Skin epidermis (tissue), 12 donors: ENCODE data around the gene LRRC23.

ENCODE experiments used
- H3K27ac ChIP-seq, 21 experiments: fragments of 200-600 bp; sonication (generic) in 11 of 21; one replicate each; pipeline ENCODE4 v1.5.0; 2020; ENCODE audit warnings: mild to moderate bottlenecking in 3 of 21, inconsistent platforms in 2 of 21, moderate library complexity in 2 of 21
- H3K4me3 ChIP-seq, 7 experiments: fragments of 200-600 bp; sonication (generic) in 2 of 7; one replicate each; pipeline ENCODE4 v1.5.0; 2020; ENCODE audit warnings: inconsistent platforms in 2 of 7, mild to moderate bottlenecking in 2 of 7, moderate library complexity in 1 of 7

LRRC23 gene

DNA sequence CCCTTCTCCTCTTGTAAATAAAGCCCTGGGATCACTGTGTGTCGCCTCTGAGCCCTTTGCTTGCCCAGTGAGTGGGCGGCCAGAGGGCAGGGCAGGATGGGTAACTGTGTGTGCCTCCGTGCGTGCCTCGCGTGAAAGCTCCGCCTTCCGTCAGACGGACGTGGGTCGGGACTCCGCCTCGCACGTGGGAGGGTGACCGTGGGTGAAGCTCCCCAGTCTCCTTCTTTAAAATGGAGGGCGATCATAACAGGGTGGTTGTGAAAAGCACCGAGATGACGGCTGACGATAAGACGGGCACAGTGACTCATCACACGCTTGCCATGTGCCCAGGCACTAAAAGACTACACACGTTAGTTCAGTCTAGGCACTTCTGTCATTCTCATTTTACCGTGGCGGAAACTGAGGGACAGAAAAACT, 56.7 kb downstream of the LRRC23 start:
- Histone ChIP-seq H3K4me3 (peak overlapping the region in 4 of 7 experiments; percentile 4 to 63 (median 28)), H3K27ac (peak overlapping the region in 20 of 21 experiments; percentile 80 to 97 (median 91))

- H3K27ac ChIP-seq, result peak overlapping the region; percentile 14 to 97 (median 91)
- peak overlapping the region in 5 of 7 experiments; percentile 4 to 63 (median 51) for H3K4me3 ChIP-seq
These were observed 57.2 kb downstream of the LRRC23 start for GRCh38 chr12:6961695-6962284.

- peak overlapping the region; percentile 39 to 63 (median 51) for H3K4me3 ChIP-seq
- H3K27ac ChIP-seq, result peak overlapping the region in 20 of 21 experiments; percentile 80 to 97 (median 91)
These were observed 57.8 kb downstream of the LRRC23 start for GRCh38 chr12:6962285-6963015.

DNA sequence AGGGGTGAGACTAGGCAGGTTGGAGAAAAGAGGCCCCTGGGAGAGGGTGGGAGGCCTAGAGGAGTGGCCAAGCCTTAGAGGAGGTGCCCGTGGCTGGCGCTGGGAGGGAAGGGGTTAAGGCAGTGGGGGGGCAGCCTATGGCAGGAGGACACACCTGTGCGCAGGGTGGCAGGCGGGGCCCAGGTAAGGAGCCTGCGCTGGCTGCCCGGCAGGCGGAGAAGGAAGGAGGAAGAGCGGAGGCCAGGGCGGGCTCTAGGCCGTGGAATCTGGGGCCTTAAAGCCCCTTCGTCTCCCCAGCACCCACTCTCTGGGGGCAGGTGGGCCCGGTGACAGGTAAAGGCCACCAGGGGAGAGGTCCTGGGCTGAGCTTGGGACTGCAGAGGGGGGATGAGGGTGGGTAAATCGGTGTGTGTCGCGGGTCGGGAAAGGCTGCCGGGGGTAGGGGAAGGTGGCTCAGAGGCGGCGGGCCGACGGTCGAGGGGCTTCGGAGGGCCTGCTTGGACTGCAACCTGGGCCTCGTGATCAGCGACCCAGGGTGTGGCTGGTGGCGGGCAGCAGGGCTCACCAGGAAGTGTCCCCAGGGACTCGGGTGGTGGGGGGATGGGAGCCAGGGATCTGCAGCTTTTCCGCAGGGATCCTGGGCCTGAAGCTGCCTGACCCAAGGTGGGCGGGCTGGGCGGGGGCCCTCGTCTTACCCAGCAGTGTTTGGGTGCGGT, 58.6 kb downstream of the LRRC23 start:
- Histone ChIP-seq H3K27ac (peak overlapping the region in 20 of 21 experiments; percentile 80 to 97 (median 91)), H3K4me3 (peak overlapping the region; percentile 39 to 63 (median 51))
